Liver (tissue), 9 donors: Measurements from ENCODE around the gene GPC1. TPM values are rescaled to one million over a fixed set of nuclear protein-coding genes. Genes with fewer than 3 reads are reported as not detected.

Experiments used
- DNase-seq: peaks from one replicate; pipeline ENCODE4 v3.0.0-alpha.2; 2017; ENCODE audit warnings: low spot score
- H3K27ac ChIP-seq, 2 donors: one replicate each; pipeline ENCODE4 v1.7.0; 2013; ENCODE audit warnings: inconsistent platforms in 2 of 2, low read length in 2 of 2, control low read depth in 1 of 2, low read depth in 1 of 2, mild to moderate bottlenecking in 1 of 2
- H3K27me3 ChIP-seq, 4 donors: one replicate each; pipeline versions ENCODE4 v1.6.1 to v1.7.0; 2013; ENCODE audit warnings: low read length in 3 of 4, inconsistent platforms in 1 of 4, mild to moderate bottlenecking in 1 of 4, moderate library complexity in 1 of 4; ENCODE audit not compliant: control insufficient read depth in 4 of 4, insufficient read depth in 4 of 4
- H3K36me3 ChIP-seq, 4 donors: one replicate each; pipeline versions ENCODE4 v1.6.1 to v1.7.0; 2013; ENCODE audit warnings: low read length in 3 of 4, mild to moderate bottlenecking in 3 of 4, low read depth in 1 of 4, moderate library complexity in 1 of 4; ENCODE audit not compliant: control insufficient read depth in 4 of 4, insufficient read depth in 3 of 4
- H3K4me1 ChIP-seq, 4 donors: one replicate each; pipeline versions ENCODE4 v1.6.1 to v1.7.0; 2013; ENCODE audit warnings: low read length in 3 of 4, mild to moderate bottlenecking in 3 of 4, moderate library complexity in 1 of 4; ENCODE audit not compliant: control insufficient read depth in 4 of 4, insufficient read depth in 4 of 4
- H3K4me3 ChIP-seq, 3 donors: one replicate each; pipeline versions ENCODE4 v1.6.1 to v1.7.0; 2013; ENCODE audit warnings: low read length in 3 of 3, control low read depth in 1 of 3, low read depth in 1 of 3, mild to moderate bottlenecking in 1 of 3
- H3K9ac ChIP-seq, 2 donors: one replicate each; pipeline ENCODE4 v1.7.0; 2013; ENCODE audit warnings: low read length in 2 of 2, mild to moderate bottlenecking in 2 of 2, moderate library complexity in 2 of 2, control low read depth in 1 of 2, low read depth in 1 of 2
- H3K9me3 ChIP-seq, 4 donors: one replicate each; pipeline versions ENCODE4 v1.6.1 to v1.7.0; 2013; ENCODE audit warnings: low read length in 3 of 4; ENCODE audit not compliant: control insufficient read depth in 4 of 4
- EGR1 ChIP-seq, 2 donors: IDR thresholded peaks; 2 replicates each; pipeline ENCODE4 v1.6.1; 2016 to 2018; ENCODE audit warnings: antibody characterized with exemption in 2 of 2, low read depth in 2 of 2
- FOXA1 ChIP-seq: IDR thresholded peaks from 2 replicates; pipeline ENCODE4 v1.6.1; 2016; ENCODE audit warnings: antibody characterized with exemption
- GABPA ChIP-seq, 2 donors: IDR thresholded peaks in 1 of 2; conservative IDR thresholded peaks in 1 of 2; 2 replicates each; pipeline ENCODE4 v1.6.1; 2016; ENCODE audit warnings: antibody characterized with exemption in 2 of 2, mild to moderate bottlenecking in 1 of 2, moderate library complexity in 1 of 2
- HNF4A ChIP-seq, 2 donors: conservative IDR thresholded peaks; 2 replicates each; pipeline ENCODE4 v1.6.1; 2016; ENCODE audit warnings: antibody characterized with exemption in 2 of 2, mild to moderate bottlenecking in 2 of 2
- JUND ChIP-seq, 2 donors: IDR thresholded peaks; 2 replicates each; pipeline ENCODE4 v1.6.1; 2016; ENCODE audit warnings: antibody characterized with exemption in 2 of 2
- NR2F2 ChIP-seq: IDR thresholded peaks from 2 replicates; pipeline ENCODE4 v1.6.1; 2016; ENCODE audit warnings: antibody characterized with exemption
- RAD21 ChIP-seq, 2 donors: IDR thresholded peaks; 2 replicates each; pipeline ENCODE4 v1.6.1; 2016; ENCODE audit warnings: antibody characterized with exemption in 2 of 2, mild to moderate bottlenecking in 2 of 2
- SP1 ChIP-seq: IDR thresholded peaks from 2 replicates; pipeline ENCODE4 v1.6.1; 2018; ENCODE audit warnings: antibody characterized with exemption, mild to moderate bottlenecking
- YY1 ChIP-seq: IDR thresholded peaks from 2 replicates; pipeline ENCODE4 v1.6.1; 2016; ENCODE audit warnings: antibody characterized with exemption, mild to moderate bottlenecking
- WGBS: extraction: QIAGEN DNeasy Blood & Tissue Kit; methylation state at CpG from one replicate; pipeline ENCODE4 v1.1.7; 2013; 5-methylcytosine and 5-hydroxymethylcytosine counted together
- polyA plus RNA-seq, 2 donors: library from polyadenylated mRNA; stranded (reverse) in 1 of 2; unstranded in 1 of 2; fragments of 200-250 nt in 1 of 2; fragments of >200 nt in 1 of 2; fragmentation: Nextera tagmentation in 1 of 2; extraction: Ambion mirVana in 1 of 2; gene quantifications; one replicate each; pipeline versions ENCODE4 v1.2.1 to v1.2.3, GENCODE V29; 2013 to 2015
- total RNA-seq, 2 donors: library from RNA; depleted of rRNA; stranded (reverse); fragments of >200 nt; gene quantifications; one replicate each; pipeline ENCODE4 v1.2.3, GENCODE V29; 2014
- TF ChIP-seq, protein P1 (sequence below): IDR thresholded peaks from 2 replicates; pipeline ENCODE4 v1.6.1; 2016; ENCODE audit warnings: antibody characterized with exemption
- TF ChIP-seq, protein P2 (sequence below): IDR thresholded peaks from 2 replicates; pipeline ENCODE4 v1.6.1; 2016; ENCODE audit warnings: antibody characterized with exemption
- TF ChIP-seq, protein P3 (sequence below): IDR thresholded peaks from 2 replicates; pipeline ENCODE4 v1.6.1; 2016; ENCODE audit warnings: antibody characterized with exemption, mild to moderate bottlenecking
- donor health status: healthy.
- donor health status: healthy.
- donor health status: healthy.
- donor health status: healthy.
- donor health status: healthy.

Gene GPC1
- total and polyA plus RNA-seq, 4 donors: 3.2 to 41.0 (median 9.1) TPM

DNA sequence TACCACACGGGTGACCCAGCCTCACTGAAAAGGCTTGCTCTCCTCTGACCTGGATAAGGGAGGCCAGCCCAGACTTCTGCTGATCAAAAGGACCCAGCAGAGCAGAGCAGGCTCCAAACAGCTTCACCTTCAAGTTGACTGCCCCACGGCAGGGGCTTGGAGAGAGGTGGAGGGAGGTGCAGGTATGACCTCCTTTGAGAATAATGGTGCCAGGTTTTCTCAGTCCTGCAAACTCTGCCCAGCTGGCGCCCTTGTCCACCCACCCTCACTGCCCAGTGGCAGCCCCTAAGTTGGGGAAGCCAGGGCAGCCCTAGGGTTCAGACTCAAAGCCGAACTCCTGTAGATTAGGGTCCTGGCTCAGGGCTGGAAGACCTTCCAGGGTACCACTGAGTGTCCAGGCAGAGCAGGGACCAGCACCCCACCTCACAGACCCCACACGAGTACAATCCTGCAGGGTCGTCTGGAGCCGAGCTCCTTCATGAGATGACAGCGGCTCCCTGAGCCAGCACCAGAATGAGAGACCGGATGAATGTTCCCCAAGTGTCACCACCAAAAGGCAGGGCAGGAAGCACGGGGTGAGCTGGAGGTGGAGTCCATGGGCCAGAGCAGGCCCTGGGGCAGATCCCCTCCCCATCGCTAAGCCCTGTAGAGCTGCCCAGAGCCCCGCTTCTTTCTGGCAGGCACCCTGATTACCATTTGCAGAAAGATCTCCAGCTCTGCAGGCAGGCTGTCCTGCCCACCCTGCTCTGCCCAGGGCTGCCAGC is 3.6 kb upstream of the GPC1 start:
- Histone ChIP-seq H3K9ac (no peak overlapping the region), H3K9me3 (no peaks in the 10 kb centered on the region), H3K4me3 (no peak overlapping the region), H3K27ac (no peak overlapping the region), H3K4me1 (peaks cover under 1 to 15% (median 9%) of the 10 kb centered on the region in 4 donors), H3K27me3 (no peaks in the 10 kb centered on the region), H3K36me3 (no peaks in the 10 kb centered on the region)
- TF ChIP-seq YY1 (no peak), RAD21 (IDR thresholded peaks at IDR 0.05) (no peak), GABPA (IDR thresholded peaks at IDR 0.05 in 1 of 2, conservative IDR thresholded peaks at IDR 0.05 in 1 of 2) (no peak), SP1 (no peak), HNF4A (conservative IDR thresholded peaks at IDR 0.05) (no peak)
- 85% methylated on average over 12 of the region's 12 CpGs for WGBS
- no peak for DNase-seq

DNA sequence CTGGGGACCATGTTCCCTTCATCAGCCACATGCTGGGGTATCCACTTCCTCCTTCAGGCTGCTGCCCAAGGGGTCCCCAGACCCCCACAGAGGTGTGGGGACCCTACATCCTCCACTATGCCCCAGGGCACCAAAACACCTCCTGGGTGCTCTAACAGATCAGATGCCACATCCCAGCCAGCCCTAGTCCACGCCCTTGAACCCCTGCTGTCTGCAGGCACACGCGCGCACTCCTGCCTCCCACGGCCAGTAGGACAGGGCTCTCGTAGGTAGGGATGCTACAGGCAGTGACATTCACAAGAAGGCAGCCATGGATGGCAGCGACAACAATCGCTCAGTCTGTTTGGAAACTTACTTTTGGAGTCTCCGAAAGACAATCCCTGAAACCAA is 3.0 kb upstream of the GPC1 start:
- no peak for DNase-seq
- TF ChIP-seq HNF4A (conservative IDR thresholded peaks at IDR 0.05) (no peak), NR2F2 (no peak), YY1 (no peak), JUND (IDR thresholded peaks at IDR 0.05) (no peak), EGR1 (IDR thresholded peaks at IDR 0.05; ENCODE audit: low read depth in 2 of 2) (no peak), SP1 (no peak), RAD21 (IDR thresholded peaks at IDR 0.05) (no peak), FOXA1 (no peak)
- TF ChIP-seq, protein P1, sequence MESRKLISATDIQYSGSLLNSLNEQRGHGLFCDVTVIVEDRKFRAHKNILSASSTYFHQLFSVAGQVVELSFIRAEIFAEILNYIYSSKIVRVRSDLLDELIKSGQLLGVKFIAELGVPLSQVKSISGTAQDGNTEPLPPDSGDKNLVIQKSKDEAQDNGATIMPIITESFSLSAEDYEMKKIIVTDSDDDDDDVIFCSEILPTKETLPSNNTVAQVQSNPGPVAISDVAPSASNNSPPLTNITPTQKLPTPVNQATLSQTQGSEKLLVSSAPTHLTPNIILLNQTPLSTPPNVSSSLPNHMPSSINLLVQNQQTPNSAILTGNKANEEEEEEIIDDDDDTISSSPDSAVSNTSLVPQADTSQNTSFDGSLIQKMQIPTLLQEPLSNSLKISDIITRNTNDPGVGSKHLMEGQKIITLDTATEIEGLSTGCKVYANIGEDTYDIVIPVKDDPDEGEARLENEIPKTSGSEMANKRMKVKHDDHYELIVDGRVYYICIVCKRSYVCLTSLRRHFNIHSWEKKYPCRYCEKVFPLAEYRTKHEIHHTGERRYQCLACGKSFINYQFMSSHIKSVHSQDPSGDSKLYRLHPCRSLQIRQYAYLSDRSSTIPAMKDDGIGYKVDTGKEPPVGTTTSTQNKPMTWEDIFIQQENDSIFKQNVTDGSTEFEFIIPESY: no peak
- TF ChIP-seq, protein P2, sequence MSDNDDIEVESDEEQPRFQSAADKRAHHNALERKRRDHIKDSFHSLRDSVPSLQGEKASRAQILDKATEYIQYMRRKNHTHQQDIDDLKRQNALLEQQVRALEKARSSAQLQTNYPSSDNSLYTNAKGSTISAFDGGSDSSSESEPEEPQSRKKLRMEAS: no peak
- TF ChIP-seq, protein P3, sequence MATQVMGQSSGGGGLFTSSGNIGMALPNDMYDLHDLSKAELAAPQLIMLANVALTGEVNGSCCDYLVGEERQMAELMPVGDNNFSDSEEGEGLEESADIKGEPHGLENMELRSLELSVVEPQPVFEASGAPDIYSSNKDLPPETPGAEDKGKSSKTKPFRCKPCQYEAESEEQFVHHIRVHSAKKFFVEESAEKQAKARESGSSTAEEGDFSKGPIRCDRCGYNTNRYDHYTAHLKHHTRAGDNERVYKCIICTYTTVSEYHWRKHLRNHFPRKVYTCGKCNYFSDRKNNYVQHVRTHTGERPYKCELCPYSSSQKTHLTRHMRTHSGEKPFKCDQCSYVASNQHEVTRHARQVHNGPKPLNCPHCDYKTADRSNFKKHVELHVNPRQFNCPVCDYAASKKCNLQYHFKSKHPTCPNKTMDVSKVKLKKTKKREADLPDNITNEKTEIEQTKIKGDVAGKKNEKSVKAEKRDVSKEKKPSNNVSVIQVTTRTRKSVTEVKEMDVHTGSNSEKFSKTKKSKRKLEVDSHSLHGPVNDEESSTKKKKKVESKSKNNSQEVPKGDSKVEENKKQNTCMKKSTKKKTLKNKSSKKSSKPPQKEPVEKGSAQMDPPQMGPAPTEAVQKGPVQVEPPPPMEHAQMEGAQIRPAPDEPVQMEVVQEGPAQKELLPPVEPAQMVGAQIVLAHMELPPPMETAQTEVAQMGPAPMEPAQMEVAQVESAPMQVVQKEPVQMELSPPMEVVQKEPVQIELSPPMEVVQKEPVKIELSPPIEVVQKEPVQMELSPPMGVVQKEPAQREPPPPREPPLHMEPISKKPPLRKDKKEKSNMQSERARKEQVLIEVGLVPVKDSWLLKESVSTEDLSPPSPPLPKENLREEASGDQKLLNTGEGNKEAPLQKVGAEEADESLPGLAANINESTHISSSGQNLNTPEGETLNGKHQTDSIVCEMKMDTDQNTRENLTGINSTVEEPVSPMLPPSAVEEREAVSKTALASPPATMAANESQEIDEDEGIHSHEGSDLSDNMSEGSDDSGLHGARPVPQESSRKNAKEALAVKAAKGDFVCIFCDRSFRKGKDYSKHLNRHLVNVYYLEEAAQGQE: no peak
- 88% methylated on average over 9 of the region's 9 CpGs for WGBS

More for the DNA sequence above, 3.0 kb upstream of the GPC1 start:
- Histone ChIP-seq H3K9ac (no peak overlapping the region), H3K27me3 (no peaks in the 10 kb centered on the region), H3K36me3 (no peaks in the 10 kb centered on the region), H3K9me3 (no peaks in the 10 kb centered on the region), H3K27ac (no peak overlapping the region), H3K4me1 (peaks cover 6 to 21% (median 12%) of the 10 kb centered on the region in 4 donors), H3K4me3 (no peak overlapping the region)
